OCI-LY1 (cell line): Measurements from ENCODE around the gene HOXA2.

ENCODE experiments used
- H2AFZ ChIP-seq: fragments of 200-600 bp; sonication (generic), shearing (Covaris generic); 2 replicates; pipeline ENCODE4 v1.6.0; 2014; ENCODE audit warnings: antibody characterized with exemption, mild to moderate bottlenecking, low read length
- H3F3A ChIP-seq: fragments of 200-600 bp; sonication (generic), shearing (Covaris generic); 2 replicates; pipeline ENCODE4 v1.6.0; 2014; ENCODE audit warnings: mild to moderate bottlenecking, antibody characterized with exemption, low read length, moderate library complexity; ENCODE audit not compliant: insufficient read depth
- H3K27ac ChIP-seq: fragments of 200-600 bp; sonication (generic); 2 replicates; pipeline ENCODE4 v1.5.1; 2014; ENCODE audit warnings: low read length, mixed run types, mild to moderate bottlenecking, low read depth; ENCODE audit not compliant: poor library complexity, severe bottlenecking
- H3K27me3 ChIP-seq: fragments of 200-600 bp; sonication (generic); 2 replicates; pipeline ENCODE4 v1.6.0; 2014; ENCODE audit warnings: antibody characterized with exemption, mild to moderate bottlenecking, low read length, moderate library complexity; ENCODE audit not compliant: insufficient read depth
- H3K36me3 ChIP-seq: fragments of 200-600 bp; sonication (generic); 2 replicates; pipeline ENCODE4 v1.6.1; 2014; ENCODE audit warnings: mild to moderate bottlenecking, antibody characterized with exemption, low read length, moderate library complexity, mixed read lengths; ENCODE audit not compliant: insufficient read depth
- H3K4me1 ChIP-seq: fragments of 200-600 bp; sonication (generic); 2 replicates; pipeline ENCODE4 v1.5.1; 2014; ENCODE audit warnings: mild to moderate bottlenecking, low read length, moderate library complexity; ENCODE audit not compliant: insufficient read depth, severe bottlenecking
- H3K4me2 ChIP-seq: fragments of 200-600 bp; sonication (generic), shearing (Covaris generic); 2 replicates; pipeline ENCODE4 v1.6.1; 2014; ENCODE audit warnings: low read length
- H3K4me3 ChIP-seq: fragments of 200-600 bp; sonication (generic); 2 replicates; pipeline ENCODE4 v1.5.1; 2014; ENCODE audit warnings: low read length, low read depth, mild to moderate bottlenecking, mixed read lengths; ENCODE audit not compliant: poor library complexity, severe bottlenecking
- H3K79me2 ChIP-seq: fragments of 200-600 bp; shearing (Covaris generic); 2 replicates; pipeline ENCODE4 v1.6.1; 2016; ENCODE audit warnings: mixed run types, low read length, mixed read lengths; ENCODE audit not compliant: insufficient read depth
- H3K9ac ChIP-seq: fragments of 200-600 bp; sonication (generic), shearing (Covaris generic); 2 replicates; pipeline ENCODE4 v1.6.1; 2014; ENCODE audit warnings: mild to moderate bottlenecking, low read length, mixed read lengths
- H3K9me2 ChIP-seq: fragments of 200-600 bp; sonication (generic), shearing (Covaris generic); 2 replicates; pipeline ENCODE4 v1.6.1; 2014; ENCODE audit warnings: low read depth, mild to moderate bottlenecking, low read length, mixed read lengths
- H3K9me3 ChIP-seq: fragments of 200-600 bp; shearing (Covaris generic); 2 replicates; pipeline ENCODE4 v1.6.1; 2014; ENCODE audit warnings: low read length, mixed read lengths
- H4K20me1 ChIP-seq: fragments of 200-600 bp; sonication (generic), shearing (Covaris generic); 2 replicates; pipeline ENCODE4 v1.6.0; 2016; ENCODE audit warnings: mild to moderate bottlenecking, low read length; ENCODE audit not compliant: insufficient read depth
- CTCF ChIP-seq: fragments of 200-600 bp; sonication (generic), shearing (Covaris generic); IDR thresholded peaks from 2 replicates; pipeline ENCODE4 v1.5.1; 2017; ENCODE audit warnings: mild to moderate bottlenecking, antibody characterized with exemption, low read length, moderate library complexity, mixed read lengths
- EZH2 ChIP-seq: fragments of 200-600 bp; sonication (generic), shearing (Covaris generic); IDR thresholded peaks from 2 replicates; pipeline ENCODE4 v1.8.0; 2017; ENCODE audit warnings: borderline replicate concordance, mixed run types, mild to moderate bottlenecking, antibody characterized with exemption, low read length, moderate library complexity, mixed read lengths

The HOXA2 gene

DNA sequence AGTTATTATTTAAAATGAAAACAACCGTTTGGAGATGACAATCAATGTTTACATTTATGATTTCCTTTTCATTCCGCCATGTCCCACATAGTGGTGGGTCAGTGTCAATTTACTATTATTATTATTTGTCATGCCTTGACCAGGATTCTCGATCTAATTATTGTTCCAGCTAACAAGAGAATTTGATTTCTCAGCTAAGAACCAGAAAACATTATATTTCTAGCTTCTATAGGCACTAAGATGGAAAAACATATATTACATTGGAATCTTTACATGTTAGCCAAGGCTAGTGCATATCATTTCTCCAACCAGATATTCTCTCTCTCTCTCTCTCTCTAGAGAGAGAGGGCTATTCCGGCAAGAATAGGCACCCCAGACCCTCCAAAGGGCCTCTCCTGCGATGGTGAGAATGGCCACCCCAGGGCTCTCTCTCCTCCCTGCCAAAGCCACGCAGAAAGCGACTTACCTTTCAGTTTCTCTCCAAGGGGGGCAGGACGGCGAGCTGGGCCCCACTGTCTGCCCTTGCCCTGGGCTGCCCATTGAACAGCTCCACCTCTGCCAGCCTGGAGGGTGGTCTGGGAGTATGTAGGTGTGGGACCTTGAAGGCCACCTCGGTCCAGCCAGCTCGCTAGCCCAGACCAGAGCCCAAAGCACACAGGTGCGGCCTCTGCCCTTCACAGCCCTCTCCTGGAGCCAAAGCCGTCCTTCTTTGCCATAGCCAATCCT lies 47.5 kb upstream of the HOXA2 start:
- Histone ChIP-seq H3K9me2 (no peaks in the 10 kb centered on the region), H3K36me3 (no peaks in the 10 kb centered on the region), H3K79me2 (no peaks in the 10 kb centered on the region), H3K9ac (peak overlapping the region; percentile 63), H3K4me2 (peak overlapping the region; percentile 91), H3K27ac (no peak overlapping the region), H3F3A (no peaks in the 10 kb centered on the region), H2AFZ (peak overlapping the region; percentile 22), H3K9me3 (no peaks in the 10 kb centered on the region), H4K20me1 (no peaks in the 10 kb centered on the region), H3K27me3 (peaks cover 24% of the 10 kb centered on the region; the same call in 1 of the 2 replicates), H3K4me3 (peak overlapping the region; percentile 63), H3K4me1 (peaks cover 56% of the 10 kb centered on the region)
- TF ChIP-seq CTCF (no peak), EZH2 (no peak)

- peaks cover 24% of the 10 kb centered on the region; the same call in 1 of the 2 replicates for H3K27me3 ChIP-seq
These were observed 46.5 kb upstream of the HOXA2 start for GRCh38 chr7:27148756-27149641.

More at GRCh38 chr7:27148756-27149641, 46.5 kb upstream of the HOXA2 start:
- Histone ChIP-seq H3K9me3 (no peaks in the 10 kb centered on the region), H3K4me1 (peaks cover 61% of the 10 kb centered on the region), H3F3A (no peaks in the 10 kb centered on the region), H3K4me2 (peak overlapping the region; percentile 91; the same call in 1 of the 2 replicates), H3K9me2 (no peaks in the 10 kb centered on the region), H3K36me3 (no peaks in the 10 kb centered on the region), H3K9ac (no peak overlapping the region; the same call in 1 of the 2 replicates), H2AFZ (no peak overlapping the region), H3K79me2 (no peaks in the 10 kb centered on the region), H4K20me1 (no peaks in the 10 kb centered on the region), H3K4me3 (peak overlapping the region; percentile 58), H3K27ac (no peak overlapping the region)
- TF ChIP-seq CTCF (no peak), EZH2 (no peak)
